ENCODE measurements around the gene TMC1. TPM values are rescaled to one million over a fixed set of nuclear protein-coding genes. Genes with fewer than 3 reads are reported as not detected.

The TMC1 gene
- total and polyA plus RNA-seq, 2 experiments from 2014 or later = not detected

DNA sequence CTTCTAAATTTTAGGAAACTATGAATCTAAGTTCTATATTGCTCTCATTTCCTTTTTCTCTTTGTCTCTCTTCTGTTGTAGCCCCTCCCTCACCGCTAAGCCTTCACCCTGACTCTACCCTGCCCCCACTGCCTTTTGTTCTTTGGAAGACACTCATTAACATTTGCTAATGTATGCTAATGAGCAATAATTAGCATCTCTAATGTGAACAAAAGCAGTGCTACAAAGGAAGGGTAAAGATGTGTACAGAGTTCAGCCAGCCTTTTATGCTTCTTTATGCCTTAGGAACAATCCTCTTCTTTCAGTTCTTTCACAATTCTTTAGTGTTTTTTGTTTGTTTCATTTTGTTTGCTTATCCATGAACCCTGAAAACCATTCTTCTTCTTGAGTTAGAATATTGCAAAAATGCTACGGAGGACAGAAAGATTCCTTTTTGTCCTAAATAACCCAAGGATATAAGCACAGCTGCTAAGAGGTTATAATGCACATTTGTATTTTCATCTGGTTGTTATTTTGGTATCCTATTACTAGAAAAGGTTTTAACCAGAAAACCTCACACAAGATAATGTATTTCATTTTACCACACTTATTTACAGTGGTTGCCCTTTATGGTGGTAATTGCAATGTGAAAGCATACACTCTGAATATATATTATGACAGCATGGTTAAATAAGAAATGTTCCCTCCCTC is 159.3 kb downstream of the TMC1 start:
- TF ChIP-seq, protein P1, sequence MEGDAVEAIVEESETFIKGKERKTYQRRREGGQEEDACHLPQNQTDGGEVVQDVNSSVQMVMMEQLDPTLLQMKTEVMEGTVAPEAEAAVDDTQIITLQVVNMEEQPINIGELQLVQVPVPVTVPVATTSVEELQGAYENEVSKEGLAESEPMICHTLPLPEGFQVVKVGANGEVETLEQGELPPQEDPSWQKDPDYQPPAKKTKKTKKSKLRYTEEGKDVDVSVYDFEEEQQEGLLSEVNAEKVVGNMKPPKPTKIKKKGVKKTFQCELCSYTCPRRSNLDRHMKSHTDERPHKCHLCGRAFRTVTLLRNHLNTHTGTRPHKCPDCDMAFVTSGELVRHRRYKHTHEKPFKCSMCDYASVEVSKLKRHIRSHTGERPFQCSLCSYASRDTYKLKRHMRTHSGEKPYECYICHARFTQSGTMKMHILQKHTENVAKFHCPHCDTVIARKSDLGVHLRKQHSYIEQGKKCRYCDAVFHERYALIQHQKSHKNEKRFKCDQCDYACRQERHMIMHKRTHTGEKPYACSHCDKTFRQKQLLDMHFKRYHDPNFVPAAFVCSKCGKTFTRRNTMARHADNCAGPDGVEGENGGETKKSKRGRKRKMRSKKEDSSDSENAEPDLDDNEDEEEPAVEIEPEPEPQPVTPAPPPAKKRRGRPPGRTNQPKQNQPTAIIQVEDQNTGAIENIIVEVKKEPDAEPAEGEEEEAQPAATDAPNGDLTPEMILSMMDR (IDR thresholded peaks at IDR 0.05; ENCODE audit: low read depth, low read length) = no peak
- Histone ChIP-seq H3K36me3 (no peaks in the 10 kb centered on the region), H3K4me1 (ENCODE audit: low read depth) (no peaks in the 10 kb centered on the region), H3K27me3 (no peaks in the 10 kb centered on the region), H3K9me3 (ENCODE audit: low read depth) (no peaks in the 10 kb centered on the region), H3K4me3 (no peak overlapping the region), H3K27ac (no peak overlapping the region)
- no peak for DNase-seq (ENCODE audit: low read depth in 1 of 2, low spot score in 1 of 2)

DNA sequence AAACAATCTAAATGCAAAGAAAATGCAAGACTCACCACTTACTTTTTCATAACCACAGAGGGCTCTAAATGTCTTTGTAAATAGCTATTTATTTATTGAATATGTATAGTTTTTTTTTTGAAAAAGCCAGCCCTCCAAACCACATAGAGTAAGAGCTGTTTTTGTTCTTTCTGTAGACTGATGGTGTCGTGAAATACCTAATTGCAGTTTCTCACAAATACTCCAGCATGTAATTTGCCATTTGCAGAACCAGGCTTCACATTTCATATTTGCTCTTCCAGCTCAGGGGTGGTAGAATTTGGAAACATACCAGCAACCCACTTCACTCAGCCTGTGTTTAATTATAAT is 159.8 kb downstream of the TMC1 start:
- H3K4me3 ChIP-seq = no peak overlapping the region
- no peaks in the 10 kb centered on the region for H3K36me3 ChIP-seq
- no peak overlapping the region for H3K27ac ChIP-seq

DNA sequence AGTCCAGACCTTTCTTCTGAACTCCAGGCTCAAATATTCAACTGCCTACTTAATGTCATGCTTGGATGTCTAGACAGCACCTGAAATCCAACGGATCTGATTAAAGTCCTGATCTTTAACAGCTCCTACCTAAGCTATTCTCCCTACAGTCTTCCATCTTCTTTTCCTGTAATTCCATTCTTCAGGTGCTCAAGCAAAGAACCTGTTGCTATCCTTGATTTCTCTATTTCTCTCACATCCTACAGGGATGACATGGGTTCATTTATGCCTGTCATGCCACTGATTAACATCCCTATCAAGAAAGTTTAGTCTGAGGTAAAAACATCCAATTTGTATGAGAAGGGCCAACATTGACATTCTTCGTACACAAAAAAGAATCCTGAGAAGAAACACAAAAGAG is 163.2 kb downstream of the TMC1 start:
- Histone ChIP-seq H3K9me3 (ENCODE audit: low read depth) (no peaks in the 10 kb centered on the region), H3K4me3 (no peak overlapping the region), H3K27me3 (no peaks in the 10 kb centered on the region), H3K36me3 (no peaks in the 10 kb centered on the region), H3K4me1 (ENCODE audit: low read depth) (no peaks in the 10 kb centered on the region), H3K27ac (no peak overlapping the region)
- no peak for DNase-seq (ENCODE audit: low read depth in 1 of 2, low spot score in 1 of 2)
- TF ChIP-seq, protein P1 (IDR thresholded peaks at IDR 0.05; ENCODE audit: low read depth, low read length) = no peak

More for the DNA sequence above, 159.8 kb downstream of the TMC1 start:
- TF ChIP-seq, protein P1 (IDR thresholded peaks at IDR 0.05; ENCODE audit: low read depth, low read length) = no peak
- no peaks in the 10 kb centered on the region for H3K9me3 ChIP-seq (ENCODE audit: low read depth)
- DNase-seq (ENCODE audit: low read depth in 1 of 2, low spot score in 1 of 2) = no peak
- no peaks in the 10 kb centered on the region for H3K4me1 ChIP-seq (ENCODE audit: low read depth)
- H3K27me3 ChIP-seq = no peaks in the 10 kb centered on the region

DNA sequence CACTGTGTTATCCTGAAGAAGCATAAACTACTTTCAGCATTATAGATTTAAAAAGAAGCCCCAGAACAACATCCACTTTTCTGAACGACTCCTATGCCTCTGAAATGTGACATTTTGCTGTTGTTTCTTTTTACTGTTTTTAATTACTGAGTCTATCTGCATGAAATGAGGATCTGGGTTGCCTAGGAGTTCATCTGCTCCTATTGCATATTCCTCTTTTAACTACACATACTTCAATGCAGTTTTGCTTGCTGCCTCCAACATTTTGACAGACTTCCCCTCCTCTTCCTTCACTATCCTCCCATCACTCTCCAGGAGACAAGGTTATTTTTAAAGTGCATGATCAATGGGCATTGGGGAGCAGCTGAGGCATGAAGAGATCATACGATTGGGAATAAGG is 164.5 kb downstream of the TMC1 start:
- DNase-seq (ENCODE audit: low read depth in 1 of 2, low spot score in 1 of 2) = no peak
- H3K27ac ChIP-seq = no peak overlapping the region
- no peaks in the 10 kb centered on the region for H3K27me3 ChIP-seq
- TF ChIP-seq, protein P1 (IDR thresholded peaks at IDR 0.05; ENCODE audit: low read depth, low read length) = no peak
- H3K36me3 ChIP-seq = no peaks in the 10 kb centered on the region
- H3K4me1 ChIP-seq (ENCODE audit: low read depth) = no peaks in the 10 kb centered on the region
- no peak overlapping the region for H3K4me3 ChIP-seq
- H3K9me3 ChIP-seq (ENCODE audit: low read depth) = no peaks in the 10 kb centered on the region

DNA sequence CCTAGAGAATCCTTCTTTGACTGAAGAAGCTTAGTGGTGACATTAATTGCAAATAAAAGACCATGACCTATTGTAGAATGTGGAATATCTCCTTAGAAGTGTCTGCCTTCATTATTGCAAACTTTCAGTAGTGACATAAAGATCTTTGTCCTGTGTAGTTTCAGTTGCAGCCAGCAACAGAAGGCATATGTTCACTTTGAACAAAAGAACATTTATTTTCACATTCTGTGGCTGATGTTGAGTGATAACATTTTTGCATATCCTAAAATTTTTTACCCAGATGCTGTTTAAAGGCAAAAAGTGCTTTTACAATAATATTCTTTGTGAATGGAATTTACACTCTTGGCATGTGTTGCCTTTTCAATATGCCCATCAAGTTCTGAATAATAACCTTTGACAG is 165.9 kb downstream of the TMC1 start:
- no peaks in the 10 kb centered on the region for H3K9me3 ChIP-seq (ENCODE audit: low read depth)
- no peak overlapping the region for H3K27ac ChIP-seq
- TF ChIP-seq, protein P1 (IDR thresholded peaks at IDR 0.05; ENCODE audit: low read depth, low read length) = no peak
- H3K27me3 ChIP-seq = no peaks in the 10 kb centered on the region
- H3K4me1 ChIP-seq (ENCODE audit: low read depth) = no peaks in the 10 kb centered on the region
- no peaks in the 10 kb centered on the region for H3K36me3 ChIP-seq
- no peak for DNase-seq (ENCODE audit: low read depth in 1 of 2, low spot score in 1 of 2)
- H3K4me3 ChIP-seq = no peak overlapping the region

Data from cardiac muscle cell (in vitro differentiated cells and primary cell).